HFF-Myc (cell line): Measurements from ENCODE around the gene RAVER1.
A peak's percentile ranks its signal among the peaks of the same experiment; 100 is the strongest.

Experiments used
- DNase-seq: peaks from one replicate; pipeline ENCODE4 v3.0.0-alpha.2; 2011; ENCODE audit warnings: low read depth; ENCODE audit errors: extremely low read depth
- H3K4me3 ChIP-seq: replicated peaks from 2 replicates; pipeline ENCODE4 v1.5.1; 2011; ENCODE audit warnings: low read depth, mild to moderate bottlenecking, control low read depth, low read length
- CTCF ChIP-seq: IDR thresholded peaks from 2 replicates; pipeline ENCODE4 v1.5.1; 2012; ENCODE audit warnings: mild to moderate bottlenecking, low read depth, low read length, control low read depth; ENCODE audit errors: missing control alignments

RAVER1 gene

DNA sequence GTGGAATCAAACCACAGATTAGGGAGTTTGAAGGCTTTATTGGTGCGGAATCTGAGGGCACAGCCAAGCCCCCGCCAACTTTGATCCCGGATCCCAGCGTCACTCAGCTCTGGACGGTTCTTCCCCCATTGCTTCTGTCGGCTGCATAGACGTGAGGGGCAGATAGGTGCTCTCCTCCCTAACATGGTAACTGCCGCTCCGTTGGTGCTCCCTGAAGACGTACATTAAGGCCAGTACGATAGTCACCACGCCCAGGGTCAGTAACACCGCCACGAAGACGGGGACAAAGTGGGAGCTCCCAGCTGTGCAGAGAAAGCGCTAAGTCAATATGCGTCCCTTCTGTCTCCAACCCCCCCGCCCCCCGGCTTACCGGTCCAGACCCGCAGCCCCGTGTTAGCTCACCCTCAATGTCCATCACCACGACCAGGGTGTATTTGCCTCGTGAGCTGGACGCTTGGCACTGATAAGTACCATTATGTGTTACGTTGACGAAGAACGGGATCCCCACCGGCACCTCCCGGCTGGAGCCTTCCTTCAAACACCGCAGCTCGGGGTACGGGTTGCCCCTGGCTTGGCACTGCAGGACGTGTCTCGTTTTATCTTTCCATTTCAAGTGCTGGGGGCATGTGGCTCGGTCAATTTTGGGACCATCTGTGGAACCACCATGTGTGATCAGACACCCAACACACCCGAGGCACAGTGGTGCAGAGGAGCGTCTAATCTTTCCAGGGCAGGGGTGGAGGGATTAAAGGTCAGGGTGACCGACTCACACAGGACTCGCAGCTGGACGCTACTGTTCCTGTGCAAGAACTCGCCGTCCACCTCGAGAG is 644 bp upstream of the RAVER1 start:
- H3K4me3 ChIP-seq: peak overlapping the region; percentile 87
- no peak for DNase-seq
- TF ChIP-seq CTCF: no peak

DNA sequence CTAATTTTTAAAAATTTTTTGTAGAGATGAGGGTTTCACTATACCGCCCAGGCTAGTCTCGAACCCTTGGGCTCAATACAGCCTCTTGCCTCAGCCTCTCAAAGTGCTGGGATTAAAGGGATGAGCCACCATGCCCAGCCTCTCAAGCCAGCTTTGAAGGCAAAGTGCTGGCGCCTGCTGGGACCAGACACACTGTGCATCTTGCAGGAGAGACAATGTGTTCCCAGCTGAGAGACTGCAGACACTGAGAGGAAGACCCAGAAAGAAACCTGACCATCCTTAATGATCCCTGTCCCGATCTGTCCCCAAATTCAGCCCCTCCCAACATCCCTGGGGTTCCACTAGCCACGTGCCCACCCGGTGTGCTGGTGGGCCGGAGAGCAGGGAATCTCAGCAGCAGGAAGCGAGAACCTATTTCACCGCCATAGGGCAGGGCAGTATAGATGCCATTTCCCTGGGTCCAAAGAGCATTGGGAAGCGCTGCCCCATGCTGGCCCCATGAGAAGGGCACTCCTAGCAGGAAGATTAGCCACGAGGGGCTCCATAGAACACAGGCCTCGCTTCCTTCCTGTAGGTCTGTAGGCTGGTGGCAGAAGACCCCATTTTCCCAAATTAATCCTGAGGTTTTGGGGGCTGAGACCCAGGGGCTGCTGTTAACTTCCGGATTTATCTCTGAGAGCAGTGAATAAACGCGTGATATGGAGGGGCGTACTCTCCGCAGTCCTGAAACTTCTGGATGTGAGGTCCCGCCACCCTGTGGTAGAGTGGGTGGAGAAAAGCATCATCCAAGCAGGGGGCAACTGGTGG is 968 bp downstream of the RAVER1 start:
- no peak for TF ChIP-seq CTCF
- DNase-seq: no peak
- peak overlapping the region; percentile 87 for H3K4me3 ChIP-seq

- no peak for TF ChIP-seq CTCF
- no peak overlapping the region for H3K4me3 ChIP-seq
- no peak for DNase-seq
These were observed 3.8 kb downstream of the RAVER1 start for GRCh38 chr19:10329555-10329954.

DNA sequence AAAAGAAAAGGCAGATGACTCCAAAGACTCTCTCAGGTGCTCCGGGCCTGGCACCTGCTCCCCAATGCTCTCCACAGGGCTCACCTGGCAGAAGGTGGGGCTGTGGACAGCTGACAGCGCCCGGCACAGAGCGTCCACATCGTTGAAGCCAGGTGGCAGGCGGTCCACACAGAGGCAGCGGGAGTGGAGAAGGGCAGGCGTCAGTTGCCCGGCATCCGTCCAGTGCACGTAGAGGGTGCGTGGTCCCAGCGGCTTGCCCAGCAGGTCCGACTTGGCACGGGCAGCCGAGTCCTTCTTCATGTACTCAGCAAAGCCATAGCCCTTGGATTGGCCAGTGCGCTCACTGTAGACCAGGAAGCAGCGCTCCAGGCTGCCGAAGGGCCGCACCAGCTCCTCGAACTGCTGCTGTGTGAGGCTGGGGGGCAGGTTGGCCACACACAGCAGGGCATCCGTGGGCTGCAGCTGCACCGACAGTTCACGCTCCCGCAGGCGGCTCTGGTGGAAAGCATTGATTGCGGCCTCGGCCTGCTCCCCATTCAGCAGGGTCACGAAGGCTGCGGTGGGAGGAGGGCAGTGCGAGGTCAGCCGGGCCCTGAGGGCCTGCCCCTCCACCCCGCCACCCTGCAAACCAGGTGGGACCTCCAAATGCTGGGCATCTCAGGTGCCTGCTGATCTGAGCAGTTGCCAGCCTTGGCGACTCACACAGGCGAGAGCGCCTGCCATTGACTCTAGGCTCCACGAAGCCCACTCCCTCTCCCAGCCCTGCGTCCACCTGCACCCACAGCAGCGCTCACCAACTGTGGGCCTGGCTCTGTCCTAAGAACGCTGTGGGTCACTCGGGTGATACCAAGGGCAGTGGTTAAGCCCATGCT is 4.5 kb downstream of the RAVER1 start:
- TF ChIP-seq CTCF: no peak
- H3K4me3 ChIP-seq: no peak overlapping the region
- no peak for DNase-seq

- TF ChIP-seq CTCF: no peak
- no peak overlapping the region for H3K4me3 ChIP-seq
- no peak for DNase-seq
These were observed 5.5 kb downstream of the RAVER1 start for GRCh38 chr19:10327793-10328192.

- TF ChIP-seq CTCF: no peak
- no peak for DNase-seq
- no peak overlapping the region for H3K4me3 ChIP-seq
These were observed 7.6 kb downstream of the RAVER1 start for GRCh38 chr19:10325732-10326131.
